ENCODE measurements around the gene KXD1.

DNA sequence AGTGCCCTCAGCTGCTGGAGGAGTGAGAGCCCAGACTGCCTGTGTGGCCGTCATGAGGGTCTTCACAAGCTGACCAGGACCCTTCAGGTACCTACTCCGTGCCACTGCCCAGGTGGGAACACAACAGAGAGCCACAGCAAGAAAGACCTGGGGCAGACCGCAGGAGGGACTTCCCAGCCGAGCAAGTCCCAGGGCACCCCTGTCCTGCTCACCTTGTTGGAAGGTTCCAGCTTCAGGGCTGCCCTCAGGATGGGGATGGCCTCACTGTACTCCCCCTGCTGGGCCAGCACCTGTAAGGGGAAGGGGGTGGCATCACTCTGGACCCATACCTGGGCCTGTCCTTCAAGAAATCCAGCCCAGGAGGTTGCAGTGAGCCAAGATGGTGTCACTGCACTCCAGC, 24.6 kb upstream of the KXD1 start:
- no peak for TF ChIP-seq EZH2 (IDR thresholded peaks at IDR 0.05; ENCODE audit: insufficient read depth, poor library complexity, severe bottlenecking)
- no peak for TF ChIP-seq EZH2phosphoT487 (IDR thresholded peaks at IDR 0.05; ENCODE audit: insufficient read depth, low read depth)
